Choroid plexus epithelial cell (primary cell): ENCODE measurements around the gene NCKAP5.

Experiments used
- DNase-seq: peaks from one replicate; pipeline ENCODE4 v3.0.0-alpha.2; 2010; ENCODE audit warnings: low read depth
- H3K4me3 ChIP-seq: 2 replicates; pipeline ENCODE4 v1.5.1; 2011; ENCODE audit warnings: low read depth, mild to moderate bottlenecking, control low read depth, low read length, moderate library complexity
- CTCF ChIP-seq: conservative IDR thresholded peaks from 2 replicates; pipeline ENCODE4 v1.5.1; 2011; ENCODE audit warnings: low read depth, mild to moderate bottlenecking, control low read depth, inconsistent platforms, low read length, moderate library complexity

NCKAP5 gene

GRCh38 chr2:133158024-133158423 lies 410.2 kb downstream of the NCKAP5 start:
- H3K4me3 ChIP-seq = no peak overlapping the region
- TF ChIP-seq CTCF = no peak
- no peak for DNase-seq

GRCh38 chr2:133157141-133157540 lies 411.1 kb downstream of the NCKAP5 start:
- no peak for DNase-seq
- no peak for TF ChIP-seq CTCF

GRCh38 chr2:133152801-133153200 lies 415.5 kb downstream of the NCKAP5 start:
- no peak for TF ChIP-seq CTCF
- no peak for DNase-seq
- H3K4me3 ChIP-seq = no peak overlapping the region

More at GRCh38 chr2:133157141-133157540, 411.1 kb downstream of the NCKAP5 start:
- no peak overlapping the region for H3K4me3 ChIP-seq

- DNase-seq = no peak
- no peak for TF ChIP-seq CTCF
- H3K4me3 ChIP-seq = no peak overlapping the region
Measured at GRCh38 chr2:133148187-133148586, 420.1 kb downstream of the NCKAP5 start.

- H3K4me3 ChIP-seq = no peak overlapping the region
- TF ChIP-seq CTCF = peak; percentile 12
- DNase-seq = peak; percentile 6
Measured at GRCh38 chr2:133146893-133147292, 421.4 kb downstream of the NCKAP5 start.

GRCh38 chr2:133143645-133144044 lies 424.6 kb downstream of the NCKAP5 start:
- DNase-seq = no peak
- H3K4me3 ChIP-seq = no peak overlapping the region
- TF ChIP-seq CTCF = no peak

- no peak for DNase-seq
- TF ChIP-seq CTCF = no peak
- H3K4me3 ChIP-seq = no peak overlapping the region
Measured at GRCh38 chr2:133142087-133142486, 426.2 kb downstream of the NCKAP5 start.
